GM12864 (cell line): Measurements from ENCODE around the gene EYA3.

Experiments used
- DNase-seq: peaks from one replicate; pipeline ENCODE4 v3.0.0-alpha.2; 2011; ENCODE audit warnings: low read depth
- H3K4me3 ChIP-seq: 2 replicates; pipeline ENCODE4 v1.5.1; 2011; ENCODE audit warnings: mild to moderate bottlenecking, low read depth, low read length, control low read depth
- TF ChIP-seq, protein P1 (sequence below): IDR thresholded peaks from 2 replicates; pipeline ENCODE4 v1.5.1; 2011; ENCODE audit warnings: low read depth, mild to moderate bottlenecking, moderate library complexity, low read length, control low read depth, inconsistent platforms; ENCODE audit errors: missing control alignments

The EYA3 gene

DNA sequence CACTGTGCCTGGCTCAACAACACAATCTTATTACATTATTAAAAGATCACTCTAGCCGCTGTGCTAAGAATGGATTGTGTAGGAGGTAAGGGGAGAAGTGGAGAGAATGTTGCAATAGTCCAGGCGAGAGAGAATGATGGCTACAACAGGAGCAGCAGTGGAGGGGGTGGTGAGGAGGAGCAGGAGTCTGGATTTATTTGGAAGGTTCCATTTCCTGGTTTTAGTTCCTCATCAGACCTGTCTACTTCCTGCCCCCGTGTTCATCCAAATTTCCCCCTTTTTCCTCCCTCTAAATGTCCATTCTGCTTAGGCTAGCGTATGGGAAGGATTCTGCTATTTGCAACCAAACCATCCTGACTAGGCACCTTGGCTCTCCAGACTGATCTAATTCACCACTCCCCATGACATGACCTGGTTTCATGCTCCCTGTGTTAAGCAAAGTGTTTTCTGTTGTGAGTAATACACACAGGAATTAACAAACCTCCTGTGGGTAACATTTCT lies 35.1 kb upstream of the EYA3 start:
- no peak overlapping the region for H3K4me3 ChIP-seq
- DNase-seq, result no peak
- TF ChIP-seq, protein P1, sequence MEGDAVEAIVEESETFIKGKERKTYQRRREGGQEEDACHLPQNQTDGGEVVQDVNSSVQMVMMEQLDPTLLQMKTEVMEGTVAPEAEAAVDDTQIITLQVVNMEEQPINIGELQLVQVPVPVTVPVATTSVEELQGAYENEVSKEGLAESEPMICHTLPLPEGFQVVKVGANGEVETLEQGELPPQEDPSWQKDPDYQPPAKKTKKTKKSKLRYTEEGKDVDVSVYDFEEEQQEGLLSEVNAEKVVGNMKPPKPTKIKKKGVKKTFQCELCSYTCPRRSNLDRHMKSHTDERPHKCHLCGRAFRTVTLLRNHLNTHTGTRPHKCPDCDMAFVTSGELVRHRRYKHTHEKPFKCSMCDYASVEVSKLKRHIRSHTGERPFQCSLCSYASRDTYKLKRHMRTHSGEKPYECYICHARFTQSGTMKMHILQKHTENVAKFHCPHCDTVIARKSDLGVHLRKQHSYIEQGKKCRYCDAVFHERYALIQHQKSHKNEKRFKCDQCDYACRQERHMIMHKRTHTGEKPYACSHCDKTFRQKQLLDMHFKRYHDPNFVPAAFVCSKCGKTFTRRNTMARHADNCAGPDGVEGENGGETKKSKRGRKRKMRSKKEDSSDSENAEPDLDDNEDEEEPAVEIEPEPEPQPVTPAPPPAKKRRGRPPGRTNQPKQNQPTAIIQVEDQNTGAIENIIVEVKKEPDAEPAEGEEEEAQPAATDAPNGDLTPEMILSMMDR, result no peak

DNA sequence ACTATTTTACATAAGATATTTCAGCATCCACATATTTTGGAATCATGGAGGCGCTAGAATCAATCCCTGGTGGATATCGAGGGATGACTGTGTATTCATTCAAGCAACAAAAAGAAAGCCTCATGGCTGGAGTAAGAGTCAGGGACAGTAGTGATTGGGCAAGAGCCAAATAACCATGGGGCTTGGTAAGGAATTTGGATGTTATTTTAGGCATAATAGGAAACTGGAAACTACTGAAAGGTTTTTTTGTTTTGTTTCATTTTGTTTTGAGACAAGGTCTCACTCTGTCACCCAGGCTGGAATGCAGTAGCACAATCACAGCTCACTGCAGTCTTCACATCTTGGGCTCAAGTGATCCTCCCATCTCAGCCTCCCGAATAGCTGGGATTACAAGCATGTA lies 33.8 kb upstream of the EYA3 start:
- no peak for DNase-seq
- no peak overlapping the region for H3K4me3 ChIP-seq
- TF ChIP-seq, protein P1, result no peak

- DNase-seq, result no peak
- H3K4me3 ChIP-seq, result no peak overlapping the region
- TF ChIP-seq, protein P1, result no peak
Observed at GRCh38 chr1:28119556-28119955, 31.1 kb upstream of the EYA3 start.

- TF ChIP-seq, protein P1, result no peak
- DNase-seq, result no peak
- no peak overlapping the region for H3K4me3 ChIP-seq
Observed at GRCh38 chr1:28118640-28119307, 30.4 kb upstream of the EYA3 start.

DNA sequence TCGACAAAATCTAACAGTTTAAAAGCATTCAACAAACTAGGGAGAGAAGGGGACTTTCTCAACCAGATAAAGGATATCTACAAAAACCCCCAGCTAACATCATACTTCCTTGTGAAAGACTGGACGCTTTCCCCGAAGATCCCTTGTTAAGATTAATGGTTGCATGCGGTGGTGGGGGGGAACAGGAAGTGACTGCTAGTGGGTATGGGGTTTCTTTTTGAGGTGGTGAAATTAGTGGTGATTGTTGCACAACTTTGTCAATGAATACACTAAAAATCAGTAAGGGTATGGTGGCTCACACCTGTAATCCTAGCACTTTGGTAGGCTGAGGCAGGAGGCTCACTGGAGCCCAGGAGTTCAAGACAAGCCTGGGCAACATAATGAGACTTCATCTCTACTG lies 26.9 kb upstream of the EYA3 start:
- TF ChIP-seq, protein P1, result no peak
- DNase-seq, result no peak
- H3K4me3 ChIP-seq, result no peak overlapping the region

DNA sequence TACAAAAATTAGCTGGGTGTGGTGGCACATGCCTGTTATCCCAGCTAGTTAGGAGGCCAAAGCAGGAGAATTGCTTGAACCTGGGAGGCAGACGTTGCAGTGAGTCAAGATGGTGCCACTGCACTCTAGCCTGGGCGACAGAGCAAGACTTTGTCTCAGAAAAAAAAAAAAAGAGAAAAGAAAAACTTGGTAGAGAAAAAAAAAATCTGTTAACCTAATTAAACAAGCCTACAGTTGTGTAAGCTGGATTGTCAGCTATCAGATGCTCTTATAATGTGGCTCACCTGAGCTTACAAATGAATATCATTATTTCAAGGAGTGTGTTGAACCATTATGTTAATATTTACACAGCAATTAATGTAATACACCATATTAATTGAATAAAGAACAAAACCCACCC lies 26.4 kb upstream of the EYA3 start:
- no peak for DNase-seq
- TF ChIP-seq, protein P1, result no peak
- H3K4me3 ChIP-seq, result no peak overlapping the region

DNA sequence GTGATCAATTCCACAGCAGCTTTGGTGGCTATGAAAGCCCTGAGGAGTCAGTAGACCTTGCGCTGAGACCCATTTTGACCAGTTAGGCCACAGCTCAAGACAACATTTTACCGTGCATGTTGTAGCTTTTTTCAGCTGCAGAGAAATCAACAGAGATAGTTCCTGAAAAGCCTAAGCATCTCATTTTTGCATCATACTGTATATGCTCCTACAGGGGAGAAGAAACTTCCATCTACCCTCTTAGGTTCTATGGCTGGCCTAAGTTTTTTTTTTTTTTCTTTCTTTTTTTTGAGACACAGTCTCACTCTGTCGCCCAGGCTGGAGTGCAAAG lies 24.8 kb upstream of the EYA3 start:
- TF ChIP-seq, protein P1, result no peak
- no peak for DNase-seq

More for the DNA sequence above, 24.8 kb upstream of the EYA3 start:
- no peak overlapping the region for H3K4me3 ChIP-seq
